ENCODE measurements around the gene MYO19.

DNA sequence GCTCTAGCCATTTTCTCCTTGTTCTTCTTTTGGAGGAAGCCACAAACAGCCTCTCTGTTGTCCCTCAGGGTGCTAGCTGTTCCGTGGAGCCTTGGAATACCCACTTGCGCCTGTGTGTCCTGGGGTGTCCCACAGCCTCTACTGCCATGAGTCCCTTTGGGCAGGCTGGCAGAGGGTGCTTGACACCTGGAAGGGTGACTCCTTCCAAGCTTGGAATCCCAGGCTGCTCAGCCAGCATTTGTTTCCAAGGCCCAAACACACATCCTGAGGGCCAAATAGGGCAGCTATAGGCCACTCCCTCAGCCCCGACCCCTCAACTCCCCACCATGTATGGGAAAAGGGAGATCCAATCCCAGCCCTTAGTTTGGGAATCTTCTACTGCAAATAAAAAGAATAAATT, 33.3 kb downstream of the MYO19 start:
- TF ChIP-seq, protein P1, sequence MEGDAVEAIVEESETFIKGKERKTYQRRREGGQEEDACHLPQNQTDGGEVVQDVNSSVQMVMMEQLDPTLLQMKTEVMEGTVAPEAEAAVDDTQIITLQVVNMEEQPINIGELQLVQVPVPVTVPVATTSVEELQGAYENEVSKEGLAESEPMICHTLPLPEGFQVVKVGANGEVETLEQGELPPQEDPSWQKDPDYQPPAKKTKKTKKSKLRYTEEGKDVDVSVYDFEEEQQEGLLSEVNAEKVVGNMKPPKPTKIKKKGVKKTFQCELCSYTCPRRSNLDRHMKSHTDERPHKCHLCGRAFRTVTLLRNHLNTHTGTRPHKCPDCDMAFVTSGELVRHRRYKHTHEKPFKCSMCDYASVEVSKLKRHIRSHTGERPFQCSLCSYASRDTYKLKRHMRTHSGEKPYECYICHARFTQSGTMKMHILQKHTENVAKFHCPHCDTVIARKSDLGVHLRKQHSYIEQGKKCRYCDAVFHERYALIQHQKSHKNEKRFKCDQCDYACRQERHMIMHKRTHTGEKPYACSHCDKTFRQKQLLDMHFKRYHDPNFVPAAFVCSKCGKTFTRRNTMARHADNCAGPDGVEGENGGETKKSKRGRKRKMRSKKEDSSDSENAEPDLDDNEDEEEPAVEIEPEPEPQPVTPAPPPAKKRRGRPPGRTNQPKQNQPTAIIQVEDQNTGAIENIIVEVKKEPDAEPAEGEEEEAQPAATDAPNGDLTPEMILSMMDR (IDR thresholded peaks at IDR 0.05; ENCODE audit: insufficient read depth, low read length), result no peak
- TF ChIP-seq POLR2AphosphoS5 (IDR thresholded peaks at IDR 0.05; ENCODE audit: low read depth), result 0 out of 2 replicates have a peak, but pooled peaks have one; percentile 1
- TF ChIP-seq, protein P2, sequence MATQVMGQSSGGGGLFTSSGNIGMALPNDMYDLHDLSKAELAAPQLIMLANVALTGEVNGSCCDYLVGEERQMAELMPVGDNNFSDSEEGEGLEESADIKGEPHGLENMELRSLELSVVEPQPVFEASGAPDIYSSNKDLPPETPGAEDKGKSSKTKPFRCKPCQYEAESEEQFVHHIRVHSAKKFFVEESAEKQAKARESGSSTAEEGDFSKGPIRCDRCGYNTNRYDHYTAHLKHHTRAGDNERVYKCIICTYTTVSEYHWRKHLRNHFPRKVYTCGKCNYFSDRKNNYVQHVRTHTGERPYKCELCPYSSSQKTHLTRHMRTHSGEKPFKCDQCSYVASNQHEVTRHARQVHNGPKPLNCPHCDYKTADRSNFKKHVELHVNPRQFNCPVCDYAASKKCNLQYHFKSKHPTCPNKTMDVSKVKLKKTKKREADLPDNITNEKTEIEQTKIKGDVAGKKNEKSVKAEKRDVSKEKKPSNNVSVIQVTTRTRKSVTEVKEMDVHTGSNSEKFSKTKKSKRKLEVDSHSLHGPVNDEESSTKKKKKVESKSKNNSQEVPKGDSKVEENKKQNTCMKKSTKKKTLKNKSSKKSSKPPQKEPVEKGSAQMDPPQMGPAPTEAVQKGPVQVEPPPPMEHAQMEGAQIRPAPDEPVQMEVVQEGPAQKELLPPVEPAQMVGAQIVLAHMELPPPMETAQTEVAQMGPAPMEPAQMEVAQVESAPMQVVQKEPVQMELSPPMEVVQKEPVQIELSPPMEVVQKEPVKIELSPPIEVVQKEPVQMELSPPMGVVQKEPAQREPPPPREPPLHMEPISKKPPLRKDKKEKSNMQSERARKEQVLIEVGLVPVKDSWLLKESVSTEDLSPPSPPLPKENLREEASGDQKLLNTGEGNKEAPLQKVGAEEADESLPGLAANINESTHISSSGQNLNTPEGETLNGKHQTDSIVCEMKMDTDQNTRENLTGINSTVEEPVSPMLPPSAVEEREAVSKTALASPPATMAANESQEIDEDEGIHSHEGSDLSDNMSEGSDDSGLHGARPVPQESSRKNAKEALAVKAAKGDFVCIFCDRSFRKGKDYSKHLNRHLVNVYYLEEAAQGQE (IDR thresholded peaks at IDR 0.05; ENCODE audit: insufficient replicate concordance, low read depth), result no peak
